ENCODE results near the gene TMEM121. TPM values are rescaled to one million over a fixed set of nuclear protein-coding genes. Genes with fewer than 3 reads are reported as not detected.

The TMEM121 gene
- total RNA-seq, 4 donors from 2014 or later, result 3.9 to 6.7 (median 5.2) TPM

DNA sequence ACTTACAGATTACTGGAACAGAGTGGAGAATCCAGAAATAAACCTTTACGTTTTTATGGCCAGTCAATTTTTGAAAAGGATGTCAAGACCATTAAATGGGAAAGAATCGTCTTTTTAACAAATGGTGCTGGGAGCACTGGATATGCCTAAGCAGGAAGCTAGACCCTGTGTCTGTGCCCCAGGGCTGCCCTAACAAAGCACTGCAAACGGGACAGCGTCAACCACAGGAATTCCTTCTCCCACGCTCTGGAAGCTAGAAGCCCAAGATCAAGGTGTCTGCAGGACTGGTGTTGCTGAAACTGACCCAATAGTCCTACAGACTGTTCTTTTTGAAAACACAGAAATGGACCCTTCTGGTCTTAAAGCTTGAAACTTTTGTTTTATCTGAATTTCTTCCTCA, 9.3 kb upstream of the TMEM121 start:
- TF ChIP-seq, protein P1, sequence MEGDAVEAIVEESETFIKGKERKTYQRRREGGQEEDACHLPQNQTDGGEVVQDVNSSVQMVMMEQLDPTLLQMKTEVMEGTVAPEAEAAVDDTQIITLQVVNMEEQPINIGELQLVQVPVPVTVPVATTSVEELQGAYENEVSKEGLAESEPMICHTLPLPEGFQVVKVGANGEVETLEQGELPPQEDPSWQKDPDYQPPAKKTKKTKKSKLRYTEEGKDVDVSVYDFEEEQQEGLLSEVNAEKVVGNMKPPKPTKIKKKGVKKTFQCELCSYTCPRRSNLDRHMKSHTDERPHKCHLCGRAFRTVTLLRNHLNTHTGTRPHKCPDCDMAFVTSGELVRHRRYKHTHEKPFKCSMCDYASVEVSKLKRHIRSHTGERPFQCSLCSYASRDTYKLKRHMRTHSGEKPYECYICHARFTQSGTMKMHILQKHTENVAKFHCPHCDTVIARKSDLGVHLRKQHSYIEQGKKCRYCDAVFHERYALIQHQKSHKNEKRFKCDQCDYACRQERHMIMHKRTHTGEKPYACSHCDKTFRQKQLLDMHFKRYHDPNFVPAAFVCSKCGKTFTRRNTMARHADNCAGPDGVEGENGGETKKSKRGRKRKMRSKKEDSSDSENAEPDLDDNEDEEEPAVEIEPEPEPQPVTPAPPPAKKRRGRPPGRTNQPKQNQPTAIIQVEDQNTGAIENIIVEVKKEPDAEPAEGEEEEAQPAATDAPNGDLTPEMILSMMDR (IDR thresholded peaks at IDR 0.05), result no peak
- TF ChIP-seq POLR2AphosphoS5 (IDR thresholded peaks at IDR 0.05) (no peak), EP300 (IDR thresholded peaks at IDR 0.05) (no peak), POLR2A (IDR thresholded peaks at IDR 0.05) (no peak)
- Histone ChIP-seq H3K27me3 (peaks cover 22% of the 10 kb centered on the region), H3K4me3 (no peak overlapping the region), H3K9me3 (no peaks in the 10 kb centered on the region), H3K27ac (no peak overlapping the region), H3K36me3 (no peaks in the 10 kb centered on the region), H3K4me1 (no peaks in the 10 kb centered on the region)
- ATAC-seq, result no peak
- WGBS, 2 donors (ENCODE audit: low coverage in 1 of 2), result 59 to 60% methylated on average over 1 to 5 of the region's 5 CpGs

DNA sequence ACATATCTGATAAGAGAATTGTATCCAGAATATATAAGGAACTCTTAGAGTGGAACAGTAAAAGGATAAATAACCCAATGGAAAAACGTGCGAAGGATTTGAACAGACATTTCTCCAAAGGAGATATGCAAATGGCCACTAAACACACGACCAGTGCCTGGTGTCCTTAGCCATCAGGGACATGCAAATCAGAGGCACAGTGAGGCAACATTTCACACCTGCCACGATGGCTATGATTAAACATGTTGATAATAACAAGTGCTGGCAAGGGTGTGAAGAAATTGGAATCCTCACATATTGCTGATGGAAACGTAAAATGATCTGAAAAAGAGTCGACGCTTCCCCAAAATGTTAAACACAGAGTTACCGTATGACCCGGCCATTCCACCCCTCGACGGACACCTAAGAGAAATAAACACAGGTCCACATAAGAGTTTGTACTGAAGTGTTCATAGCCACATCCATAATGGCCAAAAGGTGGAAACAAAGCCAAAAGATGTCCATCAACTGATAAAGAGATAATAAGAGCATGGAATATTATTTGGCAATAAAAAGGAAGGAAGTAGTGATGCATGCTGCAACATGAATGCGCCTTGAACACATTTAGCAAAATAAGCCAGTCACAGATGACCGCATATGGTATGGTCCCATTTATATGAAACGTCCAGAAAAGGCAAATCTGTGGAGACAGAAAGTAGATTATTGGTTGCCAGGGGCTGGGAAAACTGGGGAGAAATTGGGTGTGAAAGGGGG, 6.3 kb upstream of the TMEM121 start:
- Histone ChIP-seq H3K9me3 (no peaks in the 10 kb centered on the region), H3K36me3 (no peaks in the 10 kb centered on the region), H3K4me3 (no peak overlapping the region), H3K27ac (no peak overlapping the region), H3K4me1 (no peaks in the 10 kb centered on the region), H3K27me3 (peaks cover 7% of the 10 kb centered on the region)
- WGBS, 2 donors (ENCODE audit: low coverage in 1 of 2), result 60 to 72% methylated on average over 6 to 14 of the region's 14 CpGs
- no peak for ATAC-seq
- no peak for TF ChIP-seq EP300 (IDR thresholded peaks at IDR 0.05)
- TF ChIP-seq, protein P1 (IDR thresholded peaks at IDR 0.05), result no peak
- no peak for TF ChIP-seq POLR2A (IDR thresholded peaks at IDR 0.05)
- TF ChIP-seq POLR2AphosphoS5 (IDR thresholded peaks at IDR 0.05), result no peak

- Histone ChIP-seq H3K4me3 (no peak overlapping the region), H3K9me3 (no peaks in the 10 kb centered on the region), H3K27me3 (peaks cover 7% of the 10 kb centered on the region), H3K27ac (peak overlapping the region in 2 of 4 donors; percentile 56 to 65), H3K4me1 (peaks cover 0 to 44% (median 18%) of the 10 kb centered on the region in 3 donors), H3K36me3 (peaks cover 0 to 14% of the 10 kb centered on the region in 2 donors)
- 82 to 83% methylated on average over 1 to 5 of the region's 9 CpGs for WGBS, 2 donors (ENCODE audit: low coverage in 1 of 2)
- no peak for ATAC-seq
- TF ChIP-seq, protein P1 (IDR thresholded peaks at IDR 0.05), result no peak
- no peak for TF ChIP-seq POLR2AphosphoS5 (IDR thresholded peaks at IDR 0.05)
These were observed 1.1 kb upstream of the TMEM121 start for GRCh38 chr14:105525326-105525725.

GRCh38 chr14:105526776-105527380, 495 bp downstream of the TMEM121 start:
- Histone ChIP-seq H3K27me3 (peaks cover 5% of the 10 kb centered on the region), H3K4me1 (peaks cover 0 to 48% (median 18%) of the 10 kb centered on the region in 3 donors), H3K36me3 (peaks cover 0 to 22% of the 10 kb centered on the region in 2 donors), H3K4me3 (peak overlapping the region; percentile 64 to 72), H3K9me3 (no peaks in the 10 kb centered on the region), H3K27ac (peak overlapping the region in 3 of 4 donors; percentile 24 to 74 (median 56))
- ATAC-seq, result no peak
- TF ChIP-seq POLR2AphosphoS5 (IDR thresholded peaks at IDR 0.05), result no peak
- no peak for TF ChIP-seq POLR2A (IDR thresholded peaks at IDR 0.05)
- TF ChIP-seq, protein P1 (IDR thresholded peaks at IDR 0.05), result no peak
- no peak for TF ChIP-seq EP300 (IDR thresholded peaks at IDR 0.05)
- no CpG with 5 or more reads among the region's 48 CpGs for WGBS, 2 donors (ENCODE audit: low coverage in 1 of 2)
